T-cell (primary cell): ENCODE measurements around the gene WASHC4. TPM values are rescaled to one million over a fixed set of nuclear protein-coding genes. Genes with fewer than 3 reads are reported as not detected.

Source experiments
- ATAC-seq, 4 experiments: fragments of 200-7000 bp in 3 of 4; fragments of 150-1000 bp in 1 of 4; cut with Tn5 transposase; replicated peaks in 1 of 4; 1 replicate in 3 of 4; 2 replicates in 1 of 4; pipeline ENCODE4 v1.10.0; 2021; ENCODE audit warnings: moderate library complexity in 3 of 4, mild to moderate bottlenecking in 2 of 4, moderate number of reproducible peaks in 1 of 4
- CTCF ChIA-PET, 2 donors: fragments of 300-600 bp; sonication (Branson Sonifier 250); formaldehyde crosslinking; loops; one replicate each; lab custom pipeline; 2022; ENCODE audit warnings: antibody characterized with exemption in 2 of 2; lab: Charles Lee
- POLR2A ChIA-PET, 2 donors: fragments of 300-600 bp; sonication (Branson Sonifier 250); formaldehyde crosslinking; loops; one replicate each; lab custom pipeline; 2022; ENCODE audit warnings: antibody characterized with exemption in 2 of 2; lab: Charles Lee
- DNase-seq, 35 experiments: peaks; one replicate each; pipeline versions ENCODE4 v3.0.0 to v3.0.0-alpha.2; 2013 to 2023
- H3K27ac ChIP-seq: one replicate; pipeline ENCODE4 v1.5.1; 2013; ENCODE audit warnings: low read length
- H3K27me3 ChIP-seq, 2 experiments: replicated peaks in 1 of 2; 1 replicate in 1 of 2; 2 replicates in 1 of 2; pipeline versions ENCODE4 v1.6.1 to v1.7.0; 2013; ENCODE audit warnings: low read length in 1 of 2, mixed read lengths in 1 of 2; ENCODE audit not compliant: control insufficient read depth in 2 of 2, insufficient read depth in 2 of 2; ENCODE audit errors: extremely low read depth in 1 of 2
- H3K36me3 ChIP-seq, 2 donors: 1 replicate in 1 of 2; 2 replicates in 1 of 2; pipeline versions ENCODE4 v1.6.1 to v1.7.0; 2013; ENCODE audit warnings: low read length in 1 of 2; ENCODE audit not compliant: control insufficient read depth in 2 of 2, insufficient read depth in 1 of 2; ENCODE audit errors: extremely low read depth in 1 of 2
- H3K4me1 ChIP-seq, 2 experiments: 1 replicate in 1 of 2; 2 replicates in 1 of 2; pipeline versions ENCODE4 v1.6.1 to v1.7.0; 2013; ENCODE audit warnings: low read length in 2 of 2, mixed read lengths in 1 of 2; ENCODE audit not compliant: insufficient read depth in 2 of 2, control insufficient read depth in 1 of 2; ENCODE audit errors: extremely low read depth in 1 of 2
- H3K4me3 ChIP-seq, 2 donors: 1 replicate in 1 of 2; 2 replicates in 1 of 2; pipeline versions ENCODE4 v1.5.1 to v1.7.0; 2013; ENCODE audit warnings: mild to moderate bottlenecking in 2 of 2, low read length in 1 of 2, moderate library complexity in 1 of 2; ENCODE audit not compliant: control insufficient read depth in 1 of 2; ENCODE audit errors: extremely low read depth in 1 of 2
- H3K9me3 ChIP-seq: 2 replicates; pipeline ENCODE4 v1.7.0; 2013
- H3K27ac Mint-ChIP-seq, 2 donors: one replicate each; pipeline ENCODE4 v1.8.0; 2020 to 2021; ENCODE audit warnings: mild to moderate bottlenecking in 2 of 2, mixed read lengths in 2 of 2
- H3K27me3 Mint-ChIP-seq, 2 donors: one replicate each; pipeline ENCODE4 v1.8.0; 2021 to 2022; ENCODE audit warnings: mixed read lengths in 2 of 2
- H3K36me3 Mint-ChIP-seq: one replicate; pipeline ENCODE4 v1.8.0; 2021; ENCODE audit warnings: mixed read lengths
- H3K4me1 Mint-ChIP-seq, 3 donors: one replicate each; pipeline ENCODE4 v1.8.0; 2020 to 2022; ENCODE audit warnings: mixed read lengths in 3 of 3, mild to moderate bottlenecking in 1 of 3
- H3K4me3 Mint-ChIP-seq, 3 donors: one replicate each; pipeline ENCODE4 v1.8.0; 2020 to 2022; ENCODE audit warnings: mild to moderate bottlenecking in 3 of 3, mixed read lengths in 3 of 3, moderate library complexity in 3 of 3
- H3K9me3 Mint-ChIP-seq, 3 donors: one replicate each; pipeline ENCODE4 v1.8.0; 2020 to 2022; ENCODE audit warnings: mixed read lengths in 3 of 3
- WGBS: methylation state at CpG from one replicate; pipeline ENCODE4 v1.1.5; 2013; ENCODE audit warnings: missing lambda C conversion rate; ENCODE audit not compliant: insufficient coverage; 5-methylcytosine and 5-hydroxymethylcytosine counted together
- total RNA-seq, 35 experiments: library from RNA in 6 of 35; stranded (reverse) in 6 of 35; fragments of 120-200 nt in 1 of 35; gene quantifications; one replicate each; pipeline versions ENCODE4 v1.2.1 to v1.2.4 and lab custom pipeline; 2013 to 2026

Gene WASHC4
- total RNA-seq, 5 donors from 2014 or later (not counting 1 experiment from before 2014, with no cell fraction given), result 41.4 to 62.2 (median 49.0) TPM

GRCh38 chr12:105156260-105156659 lies 48.7 kb downstream of the WASHC4 start:
- Mint-ChIP-seq H3K9me3 (no peaks in the 10 kb centered on the region), H3K36me3 (peaks cover 44% of the 10 kb centered on the region), H3K4me1 (no peaks in the 10 kb centered on the region), H3K27me3 (no peaks in the 10 kb centered on the region), H3K27ac (peak overlapping the region in 1 of 2 donors; percentile 18), H3K4me3 (no peak overlapping the region)
- ATAC-seq (no peak), DNase-seq (no peak)
- CTCF ChIA-PET, result interaction anchor here in 1 of 2 donors (1.0 kb wide), 1 partner anchor 12 kb away, joined by 5 read pairs; no protein-coding TSS in a partner anchor
- Histone ChIP-seq H3K9me3 (no peaks in the 10 kb centered on the region), H3K36me3 (peaks cover 0 to 52% of the 10 kb centered on the region in 2 donors), H3K27me3 (no peaks in the 10 kb centered on the region), H3K27ac (no peak overlapping the region), H3K4me1 (no peaks in the 10 kb centered on the region), H3K4me3 (no peak overlapping the region)
- WGBS, result no CpG with 5 or more reads among the region's 2 CpGs
- POLR2A ChIA-PET, result no interaction called here

- Histone ChIP-seq H3K27me3 (no peaks in the 10 kb centered on the region), H3K4me1 (no peaks in the 10 kb centered on the region), H3K4me3 (no peak overlapping the region), H3K36me3 (peaks cover 0 to 50% of the 10 kb centered on the region in 2 donors), H3K9me3 (no peaks in the 10 kb centered on the region), H3K27ac (no peak overlapping the region)
- no peaks in the 10 kb centered on the region for H3K4me1 Mint-ChIP-seq
- H3K4me3 Mint-ChIP-seq, result no peak overlapping the region
- DNase-seq (no peak), ATAC-seq (no peak)
- WGBS, result no CpG with 5 or more reads among the region's 3 CpGs
- ChIA-PET CTCF (no interaction called here), POLR2A (no interaction called here)
- no peaks in the 10 kb centered on the region for H3K9me3 Mint-ChIP-seq
- no peaks in the 10 kb centered on the region for H3K27me3 Mint-ChIP-seq
- peaks cover 49% of the 10 kb centered on the region for H3K36me3 Mint-ChIP-seq
- no peak overlapping the region for H3K27ac Mint-ChIP-seq
These were observed 50.1 kb downstream of the WASHC4 start for GRCh38 chr12:105157606-105158005.

GRCh38 chr12:105158876-105159275 lies 51.3 kb downstream of the WASHC4 start:
- Mint-ChIP-seq H3K27me3 (no peaks in the 10 kb centered on the region), H3K4me3 (no peak overlapping the region), H3K9me3 (no peaks in the 10 kb centered on the region), H3K27ac (no peak overlapping the region), H3K4me1 (no peaks in the 10 kb centered on the region), H3K36me3 (peaks cover 53% of the 10 kb centered on the region)
- H3K4me3 ChIP-seq, result no peak overlapping the region
- ChIA-PET POLR2A (no interaction called here), CTCF (no interaction called here)
- DNase-seq, result no peak
- H3K27ac ChIP-seq, result no peak overlapping the region
- no CpG with 5 or more reads among the region's 2 CpGs for WGBS
- no peaks in the 10 kb centered on the region for H3K4me1 ChIP-seq
- peaks cover 0 to 54% of the 10 kb centered on the region in 2 donors for H3K36me3 ChIP-seq
- H3K9me3 ChIP-seq, result no peaks in the 10 kb centered on the region
- H3K27me3 ChIP-seq, result no peaks in the 10 kb centered on the region
- no peak for ATAC-seq

GRCh38 chr12:105162174-105162573 lies 54.6 kb downstream of the WASHC4 start:
- ChIA-PET POLR2A (interaction anchor here in 1 of 2 donors (0.5 kb wide), 1 partner anchor 41 kb away, joined by 3 read pairs; no protein-coding TSS in a partner anchor), CTCF (no interaction called here)
- Histone ChIP-seq H3K27me3 (no peaks in the 10 kb centered on the region), H3K9me3 (no peaks in the 10 kb centered on the region), H3K36me3 (peaks cover 3 to 60% of the 10 kb centered on the region in 2 donors), H3K27ac (no peak overlapping the region), H3K4me1 (no peaks in the 10 kb centered on the region), H3K4me3 (no peak overlapping the region)
- Mint-ChIP-seq H3K4me3 (no peak overlapping the region), H3K27ac (peak overlapping the region in 1 of 2 donors; percentile 16), H3K36me3 (peaks cover 49% of the 10 kb centered on the region), H3K4me1 (no peaks in the 10 kb centered on the region), H3K9me3 (no peaks in the 10 kb centered on the region), H3K27me3 (no peaks in the 10 kb centered on the region)
- WGBS, result no CpG with 5 or more reads among the region's 3 CpGs
- no peak for DNase-seq
- ATAC-seq, result no peak

- no CpG with 5 or more reads among the region's 2 CpGs for WGBS
- POLR2A ChIA-PET, result interaction anchor here in 1 of 2 donors (0.6 kb wide), 1 partner anchor 1145 kb away, joined by 11 read pairs; no protein-coding TSS in a partner anchor
- Histone ChIP-seq H3K4me1 (no peaks in the 10 kb centered on the region), H3K36me3 (peaks cover 3 to 48% of the 10 kb centered on the region in 2 donors), H3K4me3 (no peak overlapping the region), H3K27me3 (no peaks in the 10 kb centered on the region), H3K9me3 (no peaks in the 10 kb centered on the region), H3K27ac (no peak overlapping the region)
- H3K36me3 Mint-ChIP-seq, result peaks cover 40% of the 10 kb centered on the region
- no peak overlapping the region for H3K4me3 Mint-ChIP-seq
- no peak overlapping the region for H3K27ac Mint-ChIP-seq
- H3K27me3 Mint-ChIP-seq, result no peaks in the 10 kb centered on the region
- H3K9me3 Mint-ChIP-seq, result no peaks in the 10 kb centered on the region
- ATAC-seq (no peak), DNase-seq (no peak)
- H3K4me1 Mint-ChIP-seq, result no peaks in the 10 kb centered on the region
- CTCF ChIA-PET, result no interaction called here
These were observed 56.5 kb downstream of the WASHC4 start for GRCh38 chr12:105164068-105164467.

GRCh38 chr12:105166736-105167135 lies 59.2 kb downstream of the WASHC4 start:
- Mint-ChIP-seq H3K27ac (no peak overlapping the region), H3K27me3 (no peaks in the 10 kb centered on the region), H3K36me3 (peaks cover 47% of the 10 kb centered on the region), H3K9me3 (no peaks in the 10 kb centered on the region), H3K4me3 (no peak overlapping the region), H3K4me1 (no peaks in the 10 kb centered on the region)
- no peaks in the 10 kb centered on the region for H3K27me3 ChIP-seq
- no peaks in the 10 kb centered on the region for H3K4me1 ChIP-seq
- 100% methylated on average over 1 of the region's 1 CpG for WGBS
- no peak for ATAC-seq
- no peak overlapping the region for H3K4me3 ChIP-seq
- peaks cover 3 to 46% of the 10 kb centered on the region in 2 donors for H3K36me3 ChIP-seq
- ChIA-PET CTCF (no interaction called here), POLR2A (no interaction called here)
- no peak for DNase-seq
- no peaks in the 10 kb centered on the region for H3K9me3 ChIP-seq
- no peak overlapping the region for H3K27ac ChIP-seq

GRCh38 chr12:105167346-105167745 lies 59.8 kb downstream of the WASHC4 start:
- H3K4me3 Mint-ChIP-seq, result no peak overlapping the region
- no peak for ATAC-seq
- no peak overlapping the region for H3K27ac Mint-ChIP-seq
- H3K36me3 Mint-ChIP-seq, result peaks cover 43% of the 10 kb centered on the region
- Histone ChIP-seq H3K36me3 (peaks cover 3 to 42% of the 10 kb centered on the region in 2 donors), H3K9me3 (no peaks in the 10 kb centered on the region), H3K4me1 (no peaks in the 10 kb centered on the region), H3K27ac (no peak overlapping the region), H3K4me3 (no peak overlapping the region), H3K27me3 (no peaks in the 10 kb centered on the region)
- DNase-seq, result no peak
- CTCF ChIA-PET, result no interaction called here
- H3K27me3 Mint-ChIP-seq, result no peaks in the 10 kb centered on the region
- POLR2A ChIA-PET, result no interaction called here
- peaks cover 0 to 2% (median 0%) of the 10 kb centered on the region in 3 donors for H3K4me1 Mint-ChIP-seq
- H3K9me3 Mint-ChIP-seq, result no peaks in the 10 kb centered on the region
